Measurements from ENCODE around the gene DLGAP4. TPM values are rescaled to one million over a fixed set of nuclear protein-coding genes. Genes with fewer than 3 reads are reported as not detected.

DLGAP4 gene
- total and polyA plus RNA-seq, 9 of the 15 experiments (the other 6 are each of a cell fraction or from before 2014, with no cell fraction given) = 0.31 to 34.1 (median 4.5) TPM

- no peak overlapping the region for H3K4me3 ChIP-seq
- no peak overlapping the region for H3K27ac ChIP-seq (ENCODE audit: extremely low read depth, low read depth, low read length)
- DNase-seq (ENCODE audit: extremely low read depth in 1 of 4, low spot score in 3 of 4) (no peak), ATAC-seq (no peak), FAIRE-seq (no peak)
- intact Hi-C loops (cut with micrococcal nuclease) (no loop called here), in situ Hi-C loops (cut with MboI) (no loop called here)
- TF ChIP-seq KDM4B (IDR thresholded peaks at IDR 0.05; ENCODE audit: borderline replicate concordance in 2 of 2, low read depth in 1 of 2) (no peak), TBP (optimal IDR thresholded peaks at IDR 0.05; ENCODE audit: low read depth, low read length) (no peak), YY1 (IDR thresholded peaks at IDR 0.05; ENCODE audit: borderline replicate concordance in 1 of 3, control insufficient read depth in 1 of 3, extremely low read depth in 1 of 3, insufficient read depth in 3 of 3, insufficient read length in 1 of 3, insufficient replicate concordance in 2 of 3, low read depth in 1 of 3, low read length in 2 of 3) (no peak), ARHGAP35 (IDR thresholded peaks at IDR 0.05; ENCODE audit: partially characterized antibody) (no peak), KLF13 (tag; IDR thresholded peaks at IDR 0.05; ENCODE audit: borderline replicate concordance, low read depth) (no peak), E2F1 (CRISPR knock-in tag; IDR thresholded peaks at IDR 0.05) (no peak), ZSCAN29 (IDR thresholded peaks at IDR 0.05) (no peak), E2F8 (IDR thresholded peaks at IDR 0.05; ENCODE audit: low read depth, partially characterized antibody) (no peak), HINFP (tag; conservative IDR thresholded peaks at IDR 0.05; ENCODE audit: low read depth) (no peak), ZNF583 (CRISPR knock-in tag; IDR thresholded peaks at IDR 0.05) (no peak), NR2C1 (IDR thresholded peaks at IDR 0.05) (no peak), NR2C1 (tag; IDR thresholded peaks at IDR 0.05) (no peak)
- H3K79me2 ChIP-seq (ENCODE audit: control insufficient read depth, insufficient read depth, low read length) = no peaks in the 10 kb centered on the region
- H3K9ac ChIP-seq (ENCODE audit: insufficient read depth in 1 of 2, low read depth in 2 of 2, low read length in 2 of 2) = no peak overlapping the region
- H3K36me3 ChIP-seq (ENCODE audit: control insufficient read depth, insufficient read depth, low read length) = no peaks in the 10 kb centered on the region
- no peak overlapping the region for H3K4me2 ChIP-seq (ENCODE audit: insufficient read depth, low read length)
- ChIA-PET POLR2A (no interaction called here), CTCF (ENCODE audit: low intra/inter-chr PET ratio) (no interaction called here)
- no peaks in the 10 kb centered on the region for H3K9me1 ChIP-seq (ENCODE audit: control insufficient read depth, insufficient read depth, low read length)
- H3K9me3 ChIP-seq (replicated peaks; ENCODE audit: control insufficient read depth, insufficient read depth, low read depth, low read length) = no peaks in the 10 kb centered on the region
- H4K20me1 ChIP-seq (replicated peaks; ENCODE audit: control insufficient read depth, insufficient read depth, low read length) = 0 out of 2 replicates have a peak, but pooled peaks cover 4% of the 10 kb centered on the region
- H2AFZ ChIP-seq (ENCODE audit: low read depth, low read length) = no peak overlapping the region
- peaks cover 16 to 67% of the 10 kb centered on the region in 2 experiments for H3K27me3 ChIP-seq (ENCODE audit: control insufficient read depth in 2 of 2, insufficient read depth in 2 of 2, low read length in 2 of 2)
- no peaks in the 10 kb centered on the region for H3K4me1 ChIP-seq (replicated peaks in 1 of 2; ENCODE audit: control insufficient read depth in 2 of 2, insufficient read depth in 2 of 2, low read length in 2 of 2)
- no TSS peak for BruUV-seq (replicated peaks)
- WGBS (ENCODE audit: insufficient coverage, low coverage, missing lambda C conversion rate) = 0% methylated on average over 9 of the region's 9 CpGs
Observed at GRCh38 chr20:36277546-36277945, 28.6 kb upstream of the DLGAP4 start.

Measured in K562 (cell line).